OCI-LY7 (cell line): ENCODE measurements around the gene MYO9B. TPM values are rescaled to one million over a fixed set of nuclear protein-coding genes. Genes with fewer than 3 reads are reported as not detected.

ENCODE experiments used
- BruUV-seq: library from RNA; stranded (reverse); fragments of 400-500 nt; replicated peaks from 2 replicates; lab custom pipeline; 2021; lab: Mats Ljungman, UMichigan
- CTCF ChIA-PET: fragments of 300-600 bp; sonication (Branson Sonifier 250); formaldehyde crosslinking; loops from one replicate; lab custom pipeline; 2022; ENCODE audit warnings: antibody characterized with exemption; ENCODE audit not compliant: unreplicated experiment; lab: Charles Lee
- POLR2A ChIA-PET: fragments of 300-600 bp; sonication (Branson Sonifier 250); formaldehyde crosslinking; loops from one replicate; lab custom pipeline; 2022; ENCODE audit warnings: antibody characterized with exemption; lab: Charles Lee
- DNase-seq: peaks from one replicate; pipeline ENCODE4 v3.0.0-alpha.2; 2015; ENCODE audit warnings: low spot score
- H2AFZ ChIP-seq: fragments of 200-600 bp; sonication (generic), shearing (Covaris generic); 2 replicates; pipeline ENCODE4 v1.6.1; 2014; ENCODE audit warnings: mild to moderate bottlenecking, antibody characterized with exemption, low read length, moderate library complexity
- H3K27ac ChIP-seq: fragments of 200-600 bp; sonication (generic); 2 replicates; pipeline ENCODE4 v1.5.1; 2014; ENCODE audit warnings: mixed run types, low read depth, mild to moderate bottlenecking, moderate library complexity, low read length, inconsistent platforms; ENCODE audit not compliant: poor library complexity, severe bottlenecking
- H3K36me3 ChIP-seq: fragments of 200-600 bp; sonication (generic); 2 replicates; pipeline ENCODE4 v1.6.1; 2014; ENCODE audit warnings: mild to moderate bottlenecking, antibody characterized with exemption, low read length, moderate library complexity, mixed read lengths; ENCODE audit not compliant: insufficient read depth
- H3K4me1 ChIP-seq: fragments of 200-600 bp; sonication (generic); 2 replicates; pipeline ENCODE4 v1.5.1; 2014; ENCODE audit warnings: mild to moderate bottlenecking, low read length; ENCODE audit not compliant: insufficient read depth, poor library complexity, severe bottlenecking
- H3K4me2 ChIP-seq: fragments of 200-600 bp; sonication (generic); 2 replicates; pipeline ENCODE4 v1.6.1; 2014; ENCODE audit warnings: mild to moderate bottlenecking, low read length
- H3K4me3 ChIP-seq: fragments of 200-600 bp; sonication (generic); 2 replicates; pipeline ENCODE4 v1.5.1; 2014; ENCODE audit warnings: mild to moderate bottlenecking, low read depth, low read length; ENCODE audit not compliant: poor library complexity, severe bottlenecking
- H3K79me2 ChIP-seq: fragments of 200-600 bp; sonication (generic); 2 replicates; pipeline ENCODE4 v1.6.1; 2016; ENCODE audit warnings: low read depth, mild to moderate bottlenecking, low read length, moderate library complexity, mixed read lengths; ENCODE audit not compliant: insufficient read depth
- H3K9me2 ChIP-seq: fragments of 200-600 bp; sonication (generic); 2 replicates; pipeline ENCODE4 v1.6.1; 2016; ENCODE audit warnings: mild to moderate bottlenecking, low read length, mixed read lengths; ENCODE audit not compliant: insufficient read depth
- H3K9me3 ChIP-seq: fragments of 200-600 bp; sonication (generic); 2 replicates; pipeline ENCODE4 v1.6.1; 2014; ENCODE audit warnings: mild to moderate bottlenecking, mixed run types, low read length, mixed read lengths
- H4K20me1 ChIP-seq: fragments of 200-600 bp; sonication (generic); 2 replicates; pipeline ENCODE4 v1.6.1; 2014; ENCODE audit warnings: mild to moderate bottlenecking, antibody characterized with exemption, low read length, moderate library complexity, mixed read lengths; ENCODE audit not compliant: insufficient read depth
- EZH2phosphoT487 ChIP-seq: fragments of 200-600 bp; sonication (generic); IDR thresholded peaks from 2 replicates; pipeline ENCODE4 v1.6.1; 2018; ENCODE audit warnings: low read depth, borderline replicate concordance, mild to moderate bottlenecking, mixed run types, antibody characterized with exemption, low read length, moderate library complexity, mixed read lengths
- intact Hi-C: fragments of 100-400 bp; cut with micrococcal nuclease; formaldehyde crosslinking; loops from one replicate; pipeline ENCODE4 v1.10.0; 2022; ENCODE audit not compliant: unreplicated experiment
- total RNA-seq, 2 experiments: library from RNA; depleted of rRNA in 1 of 2; stranded (reverse); fragments of >200 nt in 1 of 2; shearing (Covaris generic) in 1 of 2; gene quantifications; 2 replicates each; pipeline ENCODE4 v1.2.3, GENCODE V29; 2014 to 2022
- TF ChIP-seq, protein P1 (sequence below): fragments of 200-600 bp; sonication (generic); conservative IDR thresholded peaks from 2 replicates; pipeline ENCODE4 v1.5.1; 2014; ENCODE audit warnings: mild to moderate bottlenecking, antibody characterized with exemption, low read length, moderate library complexity, mixed read lengths

The MYO9B gene
- total RNA-seq, 2 experiments from 2014 or later = 74.7 to 150 TPM

DNA sequence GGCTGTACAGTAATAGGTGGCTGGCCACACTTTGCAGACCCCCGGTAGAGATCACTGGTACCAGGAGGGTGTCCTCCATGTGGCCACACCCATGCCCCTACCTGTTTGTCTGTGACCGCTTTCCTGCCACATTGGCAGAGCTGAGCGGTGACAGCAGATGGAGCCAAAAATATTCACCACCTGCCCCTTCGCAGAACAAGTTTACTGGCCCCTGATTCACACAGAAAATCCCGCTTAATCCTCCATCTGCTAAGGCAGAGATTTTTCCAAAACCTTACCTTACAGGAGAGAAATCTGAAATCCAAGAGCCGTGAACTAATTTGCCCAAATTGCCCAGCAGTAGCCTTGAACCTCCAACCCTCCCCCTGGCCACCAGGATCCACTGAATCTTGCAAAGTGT is 52.1 kb downstream of the MYO9B start:
- CTCF ChIA-PET = no interaction called here
- no peak overlapping the region for H3K4me3 ChIP-seq
- no peak overlapping the region for H2AFZ ChIP-seq
- peaks cover 35% of the 10 kb centered on the region for H3K36me3 ChIP-seq
- no peaks in the 10 kb centered on the region for H3K9me3 ChIP-seq
- H3K4me2 ChIP-seq = no peak overlapping the region
- TF ChIP-seq, protein P1, sequence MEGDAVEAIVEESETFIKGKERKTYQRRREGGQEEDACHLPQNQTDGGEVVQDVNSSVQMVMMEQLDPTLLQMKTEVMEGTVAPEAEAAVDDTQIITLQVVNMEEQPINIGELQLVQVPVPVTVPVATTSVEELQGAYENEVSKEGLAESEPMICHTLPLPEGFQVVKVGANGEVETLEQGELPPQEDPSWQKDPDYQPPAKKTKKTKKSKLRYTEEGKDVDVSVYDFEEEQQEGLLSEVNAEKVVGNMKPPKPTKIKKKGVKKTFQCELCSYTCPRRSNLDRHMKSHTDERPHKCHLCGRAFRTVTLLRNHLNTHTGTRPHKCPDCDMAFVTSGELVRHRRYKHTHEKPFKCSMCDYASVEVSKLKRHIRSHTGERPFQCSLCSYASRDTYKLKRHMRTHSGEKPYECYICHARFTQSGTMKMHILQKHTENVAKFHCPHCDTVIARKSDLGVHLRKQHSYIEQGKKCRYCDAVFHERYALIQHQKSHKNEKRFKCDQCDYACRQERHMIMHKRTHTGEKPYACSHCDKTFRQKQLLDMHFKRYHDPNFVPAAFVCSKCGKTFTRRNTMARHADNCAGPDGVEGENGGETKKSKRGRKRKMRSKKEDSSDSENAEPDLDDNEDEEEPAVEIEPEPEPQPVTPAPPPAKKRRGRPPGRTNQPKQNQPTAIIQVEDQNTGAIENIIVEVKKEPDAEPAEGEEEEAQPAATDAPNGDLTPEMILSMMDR = no peak
- TF ChIP-seq EZH2phosphoT487 = no peak
- H3K27ac ChIP-seq = no peak overlapping the region
- DNase-seq = no peak
- peaks cover 57% of the 10 kb centered on the region for H3K4me1 ChIP-seq
- intact Hi-C loops = no loop called here
- H3K79me2 ChIP-seq = peaks cover 6% of the 10 kb centered on the region; the same call in 1 of the 2 replicates
- no peaks in the 10 kb centered on the region for H4K20me1 ChIP-seq
- BruUV-seq = no TSS peak
- POLR2A ChIA-PET = no interaction called here
- no peaks in the 10 kb centered on the region for H3K9me2 ChIP-seq

DNA sequence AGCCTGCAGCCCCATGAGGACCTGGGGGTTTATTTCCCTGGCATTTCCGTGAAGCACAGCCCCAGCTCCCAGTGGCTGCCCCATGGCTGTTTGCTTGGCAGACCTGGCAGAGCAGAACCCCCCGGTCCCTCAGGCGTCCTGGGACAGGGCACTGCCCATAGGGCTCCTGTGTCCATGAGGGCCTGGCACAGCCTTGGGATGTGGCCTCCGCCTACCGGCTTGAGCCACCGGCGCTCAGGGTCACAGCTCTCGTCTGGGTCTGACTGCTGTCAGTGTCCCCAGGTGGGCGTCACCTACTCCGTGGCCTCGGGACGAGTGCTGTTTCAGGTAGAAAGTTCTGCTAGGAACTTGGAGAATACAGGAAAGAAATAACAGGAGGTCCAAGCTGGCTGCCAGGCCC is 52.8 kb downstream of the MYO9B start:
- POLR2A ChIA-PET = no interaction called here
- intact Hi-C loops = no loop called here
- CTCF ChIA-PET = no interaction called here
- H4K20me1 ChIP-seq = no peaks in the 10 kb centered on the region
- BruUV-seq = no TSS peak
- H3K27ac ChIP-seq = no peak overlapping the region
- TF ChIP-seq, protein P1 = no peak
- no peak for TF ChIP-seq EZH2phosphoT487
- peaks cover 6% of the 10 kb centered on the region; the same call in 1 of the 2 replicates for H3K79me2 ChIP-seq
- H3K9me3 ChIP-seq = no peaks in the 10 kb centered on the region
- no peak overlapping the region for H3K4me2 ChIP-seq
- peaks cover 35% of the 10 kb centered on the region for H3K36me3 ChIP-seq
- DNase-seq = no peak
- no peak overlapping the region for H3K4me3 ChIP-seq
- peaks cover 56% of the 10 kb centered on the region for H3K4me1 ChIP-seq
- H2AFZ ChIP-seq = no peak overlapping the region
- H3K9me2 ChIP-seq = no peaks in the 10 kb centered on the region

DNA sequence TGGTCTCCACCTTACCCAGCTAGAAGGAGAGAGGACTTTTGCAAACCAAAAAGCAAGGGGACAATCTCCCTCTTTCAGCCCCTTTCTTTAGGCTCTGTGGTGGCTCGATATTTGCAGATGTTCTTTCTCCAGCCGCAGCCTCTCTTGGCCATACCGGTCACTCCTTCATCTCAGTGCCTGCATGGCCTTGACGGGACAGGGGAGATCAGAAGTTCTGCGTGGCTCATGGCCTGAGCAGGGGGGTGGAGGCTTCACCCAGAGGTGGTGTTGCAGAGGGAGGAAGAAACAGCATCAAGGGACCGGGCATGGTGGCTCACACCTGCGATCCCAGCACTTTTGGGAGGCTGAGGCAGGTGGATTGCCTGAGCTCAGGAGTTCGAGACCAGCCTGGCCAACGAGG is 53.2 kb downstream of the MYO9B start:
- no peak overlapping the region for H2AFZ ChIP-seq
- CTCF ChIA-PET = no interaction called here

More for the DNA sequence above, 53.2 kb downstream of the MYO9B start:
- H3K36me3 ChIP-seq = peaks cover 32% of the 10 kb centered on the region
- POLR2A ChIA-PET = no interaction called here
- H3K4me1 ChIP-seq = peaks cover 60% of the 10 kb centered on the region
- H3K4me2 ChIP-seq = no peak overlapping the region
- TF ChIP-seq, protein P1 = no peak
- no peak for TF ChIP-seq EZH2phosphoT487
- no peaks in the 10 kb centered on the region for H3K9me2 ChIP-seq
- no peak overlapping the region for H3K27ac ChIP-seq
- no peak for DNase-seq
- H4K20me1 ChIP-seq = no peaks in the 10 kb centered on the region
- intact Hi-C loops = no loop called here
- peaks cover 6% of the 10 kb centered on the region; the same call in 1 of the 2 replicates for H3K79me2 ChIP-seq
- H3K4me3 ChIP-seq = no peak overlapping the region
- H3K9me3 ChIP-seq = no peaks in the 10 kb centered on the region
- no TSS peak for BruUV-seq
